ENCODE measurements around the gene CATSPER3. TPM values are rescaled to one million over a fixed set of nuclear protein-coding genes. Genes with fewer than 3 reads are reported as not detected.

The CATSPER3 gene
- polyA plus RNA-seq, 1 donor from 2014 or later = 0.17 TPM

DNA sequence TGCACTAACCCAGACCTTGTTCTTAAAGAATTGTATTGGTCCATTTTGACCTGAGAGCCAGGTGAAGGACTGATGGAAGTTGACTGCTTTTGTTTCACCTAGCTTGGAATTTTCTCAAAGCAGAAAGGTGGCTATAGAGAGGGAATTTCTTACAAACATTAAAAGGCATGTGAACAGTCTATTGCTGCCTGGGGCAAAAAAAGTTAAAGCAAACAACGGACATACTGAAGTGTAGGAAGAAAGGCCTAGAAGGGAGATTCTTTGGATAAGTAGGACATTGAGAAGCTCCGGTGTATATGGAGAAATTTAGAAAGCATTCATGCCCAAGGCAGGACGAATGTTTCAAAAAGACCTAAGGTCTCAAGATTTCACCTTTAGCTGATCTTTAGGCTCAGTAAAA lies 11.7 kb downstream of the CATSPER3 start:
- H3K9me3 ChIP-seq (ENCODE audit: low read length) = peaks cover 7% of the 10 kb centered on the region
- H3K4me2 ChIP-seq (ENCODE audit: low read length) = no peak overlapping the region
- H3F3A ChIP-seq (ENCODE audit: insufficient read depth, low read length, poor library complexity, severe bottlenecking) = no peaks in the 10 kb centered on the region
- H2AFZ ChIP-seq (ENCODE audit: low read depth, low read length) = no peak overlapping the region
- no peaks in the 10 kb centered on the region for H3K36me3 ChIP-seq (ENCODE audit: insufficient read depth, low read length)
- H3K27me3 ChIP-seq (ENCODE audit: insufficient read depth, low read depth, low read length) = no peaks in the 10 kb centered on the region
- H3K9ac ChIP-seq (ENCODE audit: low read length) = no peak overlapping the region
- H4K20me1 ChIP-seq (ENCODE audit: insufficient read depth) = no peaks in the 10 kb centered on the region
- H3K9me2 ChIP-seq (ENCODE audit: insufficient read depth, low read length) = no peaks in the 10 kb centered on the region
- no peaks in the 10 kb centered on the region for H3K79me2 ChIP-seq (replicated peaks; ENCODE audit: insufficient read depth, low read length)
- no peak overlapping the region for H3K27ac ChIP-seq (ENCODE audit: low read length)
- TF ChIP-seq SMC3 (conservative IDR thresholded peaks at IDR 0.05; ENCODE audit: poor library complexity) (no peak), MXI1 (conservative IDR thresholded peaks at IDR 0.05; ENCODE audit: poor library complexity, severe bottlenecking) (no peak), EZH2 (IDR thresholded peaks at IDR 0.05; ENCODE audit: borderline replicate concordance, insufficient read depth, low read length, poor library complexity, severe bottlenecking) (no peak), EP300 (conservative IDR thresholded peaks at IDR 0.05; ENCODE audit: poor library complexity, severe bottlenecking) (no peak), TAF1 (IDR thresholded peaks at IDR 0.05; ENCODE audit: low read depth) (no peak), POLR2AphosphoS5 (IDR thresholded peaks at IDR 0.05) (no peak), RAD21 (conservative IDR thresholded peaks at IDR 0.05) (no peak)
- TF ChIP-seq, protein P1, sequence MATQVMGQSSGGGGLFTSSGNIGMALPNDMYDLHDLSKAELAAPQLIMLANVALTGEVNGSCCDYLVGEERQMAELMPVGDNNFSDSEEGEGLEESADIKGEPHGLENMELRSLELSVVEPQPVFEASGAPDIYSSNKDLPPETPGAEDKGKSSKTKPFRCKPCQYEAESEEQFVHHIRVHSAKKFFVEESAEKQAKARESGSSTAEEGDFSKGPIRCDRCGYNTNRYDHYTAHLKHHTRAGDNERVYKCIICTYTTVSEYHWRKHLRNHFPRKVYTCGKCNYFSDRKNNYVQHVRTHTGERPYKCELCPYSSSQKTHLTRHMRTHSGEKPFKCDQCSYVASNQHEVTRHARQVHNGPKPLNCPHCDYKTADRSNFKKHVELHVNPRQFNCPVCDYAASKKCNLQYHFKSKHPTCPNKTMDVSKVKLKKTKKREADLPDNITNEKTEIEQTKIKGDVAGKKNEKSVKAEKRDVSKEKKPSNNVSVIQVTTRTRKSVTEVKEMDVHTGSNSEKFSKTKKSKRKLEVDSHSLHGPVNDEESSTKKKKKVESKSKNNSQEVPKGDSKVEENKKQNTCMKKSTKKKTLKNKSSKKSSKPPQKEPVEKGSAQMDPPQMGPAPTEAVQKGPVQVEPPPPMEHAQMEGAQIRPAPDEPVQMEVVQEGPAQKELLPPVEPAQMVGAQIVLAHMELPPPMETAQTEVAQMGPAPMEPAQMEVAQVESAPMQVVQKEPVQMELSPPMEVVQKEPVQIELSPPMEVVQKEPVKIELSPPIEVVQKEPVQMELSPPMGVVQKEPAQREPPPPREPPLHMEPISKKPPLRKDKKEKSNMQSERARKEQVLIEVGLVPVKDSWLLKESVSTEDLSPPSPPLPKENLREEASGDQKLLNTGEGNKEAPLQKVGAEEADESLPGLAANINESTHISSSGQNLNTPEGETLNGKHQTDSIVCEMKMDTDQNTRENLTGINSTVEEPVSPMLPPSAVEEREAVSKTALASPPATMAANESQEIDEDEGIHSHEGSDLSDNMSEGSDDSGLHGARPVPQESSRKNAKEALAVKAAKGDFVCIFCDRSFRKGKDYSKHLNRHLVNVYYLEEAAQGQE (IDR thresholded peaks at IDR 0.05; ENCODE audit: borderline replicate concordance) = no peak
- TF ChIP-seq, protein P2, sequence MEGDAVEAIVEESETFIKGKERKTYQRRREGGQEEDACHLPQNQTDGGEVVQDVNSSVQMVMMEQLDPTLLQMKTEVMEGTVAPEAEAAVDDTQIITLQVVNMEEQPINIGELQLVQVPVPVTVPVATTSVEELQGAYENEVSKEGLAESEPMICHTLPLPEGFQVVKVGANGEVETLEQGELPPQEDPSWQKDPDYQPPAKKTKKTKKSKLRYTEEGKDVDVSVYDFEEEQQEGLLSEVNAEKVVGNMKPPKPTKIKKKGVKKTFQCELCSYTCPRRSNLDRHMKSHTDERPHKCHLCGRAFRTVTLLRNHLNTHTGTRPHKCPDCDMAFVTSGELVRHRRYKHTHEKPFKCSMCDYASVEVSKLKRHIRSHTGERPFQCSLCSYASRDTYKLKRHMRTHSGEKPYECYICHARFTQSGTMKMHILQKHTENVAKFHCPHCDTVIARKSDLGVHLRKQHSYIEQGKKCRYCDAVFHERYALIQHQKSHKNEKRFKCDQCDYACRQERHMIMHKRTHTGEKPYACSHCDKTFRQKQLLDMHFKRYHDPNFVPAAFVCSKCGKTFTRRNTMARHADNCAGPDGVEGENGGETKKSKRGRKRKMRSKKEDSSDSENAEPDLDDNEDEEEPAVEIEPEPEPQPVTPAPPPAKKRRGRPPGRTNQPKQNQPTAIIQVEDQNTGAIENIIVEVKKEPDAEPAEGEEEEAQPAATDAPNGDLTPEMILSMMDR (IDR thresholded peaks at IDR 0.05; ENCODE audit: poor library complexity, severe bottlenecking) = no peak
- H3K4me3 ChIP-seq (ENCODE audit: low read length) = no peak overlapping the region

DNA sequence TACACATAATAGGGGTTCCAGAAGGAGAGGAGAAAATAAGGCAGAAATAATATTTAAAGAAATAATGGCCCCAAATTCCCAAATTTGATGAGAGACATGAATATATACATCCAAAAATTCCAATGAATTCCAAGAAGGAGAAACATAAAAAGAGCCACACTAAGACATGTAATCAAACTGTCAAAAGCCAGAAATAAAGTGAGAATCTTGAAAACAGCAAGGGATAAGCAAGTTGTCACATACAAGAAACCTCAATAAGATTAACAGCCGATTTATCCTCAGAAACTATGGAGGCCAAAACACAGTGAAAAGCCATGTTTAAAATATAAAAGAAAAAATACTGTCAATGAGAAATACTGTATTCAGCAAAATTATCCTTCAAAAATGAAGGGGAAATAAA lies 14.5 kb downstream of the CATSPER3 start:
- Histone ChIP-seq H3K4me2 (ENCODE audit: low read length) (no peak overlapping the region), H4K20me1 (ENCODE audit: insufficient read depth) (no peaks in the 10 kb centered on the region), H3K27ac (ENCODE audit: low read length) (no peak overlapping the region), H2AFZ (ENCODE audit: low read depth, low read length) (no peak overlapping the region), H3K27me3 (ENCODE audit: insufficient read depth, low read depth, low read length) (no peaks in the 10 kb centered on the region), H3F3A (ENCODE audit: insufficient read depth, low read length, poor library complexity, severe bottlenecking) (no peaks in the 10 kb centered on the region), H3K9ac (ENCODE audit: low read length) (no peak overlapping the region), H3K9me3 (ENCODE audit: low read length) (peaks cover 3% of the 10 kb centered on the region), H3K79me2 (replicated peaks; ENCODE audit: insufficient read depth, low read length) (no peaks in the 10 kb centered on the region), H3K36me3 (ENCODE audit: insufficient read depth, low read length) (no peaks in the 10 kb centered on the region), H3K4me3 (ENCODE audit: low read length) (no peak overlapping the region), H3K9me2 (ENCODE audit: insufficient read depth, low read length) (no peaks in the 10 kb centered on the region)
- TF ChIP-seq, protein P1 (IDR thresholded peaks at IDR 0.05; ENCODE audit: borderline replicate concordance) = no peak
- TF ChIP-seq EP300 (conservative IDR thresholded peaks at IDR 0.05; ENCODE audit: poor library complexity, severe bottlenecking) (no peak), MXI1 (conservative IDR thresholded peaks at IDR 0.05; ENCODE audit: poor library complexity, severe bottlenecking) (no peak), RAD21 (conservative IDR thresholded peaks at IDR 0.05) (no peak), TAF1 (IDR thresholded peaks at IDR 0.05; ENCODE audit: low read depth) (no peak)
- TF ChIP-seq, protein P2 (IDR thresholded peaks at IDR 0.05; ENCODE audit: poor library complexity, severe bottlenecking) = no peak

All from neural cell (in vitro differentiated cells).